SIG-M5 treated with dmso at 0.1 percent for 504 hours (cell line): ENCODE data around the gene ADARB2.
"Not testable (repeated sequence)": the region's sequence is repeated elsewhere in the genome, so short reads cannot be mapped to it uniquely, and the experiment has no call there.

Source experiments
- DNase-seq: peaks from one replicate; lab custom pipeline; 2025; ENCODE audit not compliant: unreplicated experiment; lab: John Stamatoyannopoulos, UW

Gene ADARB2

GRCh38 chr10:1402016-1402770 lies 335.1 kb downstream of the ADARB2 start:
- no peak for DNase-seq

GRCh38 chr10:1401071-1401965 lies 336.0 kb downstream of the ADARB2 start:
- DNase-seq: no peak

- DNase-seq: peak; percentile 0
Observed at GRCh38 chr10:1400101-1401070, 336.9 kb downstream of the ADARB2 start.

DNA sequence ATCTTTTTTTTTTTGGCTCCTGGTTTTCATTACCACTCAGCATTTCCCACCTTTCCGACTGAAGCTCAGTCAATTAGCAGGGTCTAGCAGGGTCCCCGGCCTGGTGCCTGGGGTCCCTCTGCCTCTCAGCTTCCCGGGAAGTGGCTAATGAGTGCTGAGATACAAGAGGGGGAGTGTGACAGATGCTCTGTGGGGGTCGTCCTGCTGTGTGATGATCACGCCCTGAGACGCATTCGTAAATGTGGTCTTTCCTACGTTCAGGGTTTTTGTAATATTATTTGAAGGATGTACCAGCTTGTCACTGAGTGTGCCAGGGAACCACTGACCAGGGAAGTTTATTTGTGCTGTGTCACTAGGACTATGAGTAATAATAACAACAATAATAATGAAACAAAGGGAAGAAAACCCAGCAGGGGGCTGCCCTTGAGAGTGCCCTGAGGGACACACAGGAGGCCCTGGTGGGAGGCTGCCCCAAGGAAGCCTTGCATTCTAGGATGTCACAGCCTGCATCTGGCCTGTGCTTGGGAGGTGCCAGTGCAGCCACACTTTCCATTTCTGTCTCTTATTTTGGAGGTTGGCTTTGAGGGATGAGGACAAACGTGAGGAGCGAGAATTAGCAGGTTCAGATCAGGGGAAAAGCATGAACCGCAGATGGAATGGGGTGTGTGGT lies 337.8 kb downstream of the ADARB2 start:
- DNase-seq: no peak

DNA sequence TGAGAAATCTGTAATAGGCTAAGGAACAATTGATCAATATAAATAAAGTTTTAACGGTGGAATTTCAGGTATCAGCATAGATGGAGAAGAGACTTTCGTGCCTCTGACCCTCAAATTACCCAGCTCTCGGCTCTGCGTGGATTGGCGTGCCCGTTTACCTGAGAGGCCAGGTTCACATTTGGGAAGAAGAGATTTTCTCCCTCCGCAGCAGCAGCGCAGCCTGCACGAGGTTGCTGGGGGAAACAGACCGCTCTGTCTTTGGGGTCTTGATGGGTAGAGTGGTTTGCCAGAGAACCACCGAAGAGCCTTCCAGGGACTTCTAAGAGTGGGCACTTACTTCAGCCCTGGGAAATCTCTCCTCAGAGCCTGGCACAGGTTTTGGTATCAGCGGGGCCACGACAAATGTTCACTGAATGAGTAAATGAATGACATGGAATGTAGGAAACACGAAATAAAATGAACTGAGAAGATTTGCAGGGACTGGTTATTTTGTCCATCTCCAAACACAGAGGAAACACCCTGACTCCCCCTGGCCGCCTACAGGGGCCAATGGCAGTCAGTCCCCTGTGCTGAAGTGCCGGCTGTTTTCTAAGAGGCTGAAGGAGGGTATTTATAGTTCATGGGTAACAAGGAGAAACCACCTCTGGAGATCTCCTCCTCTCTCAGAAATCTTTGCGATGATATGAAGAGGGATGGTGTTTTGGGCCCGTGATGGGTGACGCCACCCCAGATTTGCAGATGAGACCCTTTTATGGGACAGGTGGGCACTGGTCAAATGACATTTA lies 338.5 kb downstream of the ADARB2 start:
- no peak for DNase-seq

DNA sequence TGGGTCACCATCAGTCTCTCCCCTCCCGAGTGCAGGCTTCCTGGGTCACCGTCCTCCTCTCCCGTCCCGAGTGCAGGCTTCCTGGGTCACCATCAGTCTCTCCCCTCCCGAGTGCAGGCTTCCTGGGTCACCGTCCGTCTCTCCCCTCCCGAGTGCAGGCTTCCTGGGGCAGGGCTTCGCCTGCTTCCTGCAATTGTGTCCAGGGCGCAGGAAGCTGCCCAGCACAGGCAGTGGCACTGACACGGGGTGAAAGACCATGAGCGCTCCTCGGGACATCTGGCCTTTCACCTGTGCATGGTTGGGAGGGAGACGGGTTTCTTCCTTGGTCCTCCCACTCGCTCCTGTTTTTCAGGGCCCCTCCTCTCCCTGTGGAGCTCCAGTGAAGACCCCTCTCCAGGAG lies 339.2 kb downstream of the ADARB2 start:
- DNase-seq: not testable (repeated sequence)

DNA sequence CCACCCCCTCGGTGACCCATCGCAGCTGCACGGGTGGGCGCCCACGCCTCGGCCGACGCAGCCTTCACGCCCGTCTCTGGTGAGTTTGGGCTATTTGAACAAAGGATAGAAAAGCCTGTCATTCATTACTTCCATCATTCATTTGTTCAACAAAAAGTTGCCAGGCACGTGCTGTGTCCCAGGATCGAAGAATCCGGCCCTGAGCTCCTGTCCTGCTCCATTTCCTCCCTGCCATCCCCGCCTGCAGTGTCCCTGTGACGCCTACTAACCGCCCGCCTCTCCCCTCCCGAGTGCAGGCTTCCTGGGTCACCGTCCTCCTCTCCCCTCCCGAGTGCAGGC lies 341.1 kb downstream of the ADARB2 start:
- no peak for DNase-seq

GRCh38 chr10:1395481-1396296 lies 341.6 kb downstream of the ADARB2 start:
- no peak for DNase-seq

DNA sequence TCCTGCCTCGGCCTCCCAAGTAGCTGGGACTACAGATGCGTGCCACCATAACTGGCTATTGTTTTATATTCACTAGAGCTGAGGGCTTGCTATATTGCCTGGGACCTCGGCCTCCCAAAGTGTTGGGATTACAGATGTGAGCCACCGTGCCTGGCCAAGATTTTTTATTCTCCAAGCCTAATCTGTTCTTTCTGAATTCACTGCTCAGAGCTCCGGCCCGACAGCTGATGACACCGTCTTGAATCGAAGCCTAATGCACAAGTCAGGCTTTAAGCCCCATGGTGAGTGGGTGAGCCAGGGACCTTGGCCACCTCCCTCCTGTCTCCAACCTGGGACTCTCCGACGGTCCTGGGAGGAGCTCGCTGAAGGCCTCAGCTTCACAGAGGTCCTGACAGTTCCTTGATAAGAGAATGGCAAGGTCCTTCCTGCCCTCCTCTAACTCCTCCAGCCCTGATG lies 342.3 kb downstream of the ADARB2 start:
- DNase-seq: no peak

DNA sequence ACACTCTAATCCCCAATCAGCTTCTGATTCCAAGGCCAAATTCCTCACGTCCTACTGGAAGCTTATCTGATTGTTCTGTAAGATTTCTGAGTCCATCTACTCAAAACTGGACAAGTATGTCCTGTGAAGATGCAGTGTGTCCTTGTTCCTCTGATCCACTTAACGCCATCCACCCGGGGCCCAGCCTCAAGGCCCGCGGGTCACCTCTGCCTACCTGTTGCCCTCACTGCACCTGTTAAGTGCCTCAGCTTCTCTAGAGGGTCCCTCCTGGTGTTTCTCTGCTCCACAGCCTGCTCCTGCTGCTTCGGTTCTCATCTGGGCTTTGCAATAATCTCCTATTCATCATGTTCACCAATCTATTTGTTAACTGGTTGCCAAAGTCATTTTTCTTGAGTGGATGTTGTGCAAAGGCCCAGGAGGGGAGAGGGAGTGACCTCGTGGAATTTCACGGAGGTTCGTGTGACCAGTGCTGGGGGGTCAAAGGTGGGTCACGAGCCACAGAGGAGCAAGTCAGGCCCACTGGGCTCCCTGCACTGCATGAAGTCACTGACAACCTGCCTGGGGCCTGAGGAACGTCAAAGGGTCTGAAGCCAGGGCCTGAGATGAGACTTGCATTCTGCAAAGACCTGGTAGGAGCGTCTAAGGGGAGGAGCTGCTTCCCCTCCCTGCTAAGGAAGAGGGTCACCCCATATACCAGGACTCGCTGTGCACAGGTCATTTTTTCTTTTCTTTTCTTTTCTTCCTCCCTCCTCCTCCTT lies 343.0 kb downstream of the ADARB2 start:
- no peak for DNase-seq

GRCh38 chr10:1393481-1393880 lies 343.8 kb downstream of the ADARB2 start:
- no peak for DNase-seq

DNA sequence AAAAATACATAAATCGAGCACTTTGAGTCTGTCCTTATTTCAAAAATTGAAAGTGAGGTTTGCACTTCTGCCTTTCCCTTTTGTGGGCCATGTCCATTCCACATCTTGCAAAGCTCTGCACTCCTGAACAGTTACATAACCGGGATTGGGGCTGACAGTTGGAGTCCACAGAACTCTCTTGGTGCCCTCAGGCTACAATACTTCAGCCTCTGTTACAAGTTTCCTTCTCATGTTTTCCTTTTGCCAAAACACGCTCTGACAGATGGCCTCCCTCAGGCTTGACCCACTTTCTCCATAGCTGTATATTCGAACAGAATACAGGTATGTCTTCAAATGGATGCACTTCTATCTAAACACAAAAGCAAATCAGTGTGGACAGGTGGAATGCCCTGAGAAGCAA lies 345.2 kb downstream of the ADARB2 start:
- no peak for DNase-seq

GRCh38 chr10:1390200-1390599 lies 347.1 kb downstream of the ADARB2 start:
- no peak for DNase-seq

- no peak for DNase-seq
Observed at GRCh38 chr10:1384026-1384425, 353.3 kb downstream of the ADARB2 start.

GRCh38 chr10:1382711-1383110 lies 354.6 kb downstream of the ADARB2 start:
- no peak for DNase-seq

GRCh38 chr10:1381339-1381738 lies 356.0 kb downstream of the ADARB2 start:
- no peak for DNase-seq

- no peak for DNase-seq
Observed at GRCh38 chr10:1380088-1380671, 357.1 kb downstream of the ADARB2 start.

- DNase-seq: no peak
Observed at GRCh38 chr10:1379601-1380000, 357.7 kb downstream of the ADARB2 start.
